SK-N-MC (cell line): ENCODE data around the gene TAF3.

ENCODE experiments used
- EZH2 ChIP-seq: fragments of 200-600 bp; sonication (generic); IDR thresholded peaks from one replicate; pipeline ENCODE4 v1.6.1; 2017; ENCODE audit warnings: antibody characterized with exemption
- FOXP2 ChIP-seq: optimal IDR thresholded peaks from 2 replicates; pipeline ENCODE3; 2011; ENCODE audit warnings: mild to moderate bottlenecking, moderate library complexity; ENCODE audit not compliant: insufficient read depth; ENCODE audit errors: extremely low read length, control extremely low read depth
- POLR2AphosphoS5 ChIP-seq: IDR thresholded peaks from 2 replicates; pipeline ENCODE4 v1.6.1; 2012; ENCODE audit warnings: mild to moderate bottlenecking, low read depth, low read length, borderline replicate concordance

GRCh38 chr10:7968510-7969112 lies 150.3 kb downstream of the TAF3 start:
- TF ChIP-seq EZH2 (no peak), POLR2AphosphoS5 (no peak), FOXP2 (no peak)
